Right hindlimb (tissue), 1 donor: Measurements from ENCODE around the gene MAP3K2.
"Not testable (repeated sequence)": the region's sequence is repeated elsewhere in the genome, so short reads cannot be mapped to it uniquely, and the experiment has no call there.

Experiments
- DNase-seq: peaks from one replicate; pipeline ENCODE4 v3.0.0-alpha.2; 2018

MAP3K2 gene

GRCh38 chr2:127379712-127380355 lies 7.9 kb downstream of the MAP3K2 start:
- DNase-seq = no peak

- DNase-seq = no peak
Observed at GRCh38 chr2:127378720-127379119, 9.1 kb downstream of the MAP3K2 start.

GRCh38 chr2:127377262-127377661 lies 10.5 kb downstream of the MAP3K2 start:
- no peak for DNase-seq

- DNase-seq = no peak
Observed at GRCh38 chr2:127376257-127376656, 11.5 kb downstream of the MAP3K2 start.

GRCh38 chr2:127373362-127374083 lies 14.3 kb downstream of the MAP3K2 start:
- no peak for DNase-seq

GRCh38 chr2:127371037-127371436 lies 16.7 kb downstream of the MAP3K2 start:
- no peak for DNase-seq

- DNase-seq = no peak
Observed at GRCh38 chr2:127370010-127370409, 17.8 kb downstream of the MAP3K2 start.

- no peak for DNase-seq
Observed at GRCh38 chr2:127365211-127365643, 22.5 kb downstream of the MAP3K2 start.

- no peak for DNase-seq
Observed at GRCh38 chr2:127362971-127363370, 24.8 kb downstream of the MAP3K2 start.

- DNase-seq = no peak
Observed at GRCh38 chr2:127361929-127362885, 25.6 kb downstream of the MAP3K2 start.

- DNase-seq = no peak
Observed at GRCh38 chr2:127360242-127360641, 27.5 kb downstream of the MAP3K2 start.

GRCh38 chr2:127359520-127359919 lies 28.3 kb downstream of the MAP3K2 start:
- no peak for DNase-seq

- no peak for DNase-seq
Observed at GRCh38 chr2:127358971-127359370, 28.8 kb downstream of the MAP3K2 start.

GRCh38 chr2:127358044-127358443 lies 29.7 kb downstream of the MAP3K2 start:
- no peak for DNase-seq

- DNase-seq = no peak
Observed at GRCh38 chr2:127357591-127357990, 30.2 kb downstream of the MAP3K2 start.

- no peak for DNase-seq
Observed at GRCh38 chr2:127356531-127356930, 31.2 kb downstream of the MAP3K2 start.

GRCh38 chr2:127355407-127356008 lies 32.3 kb downstream of the MAP3K2 start:
- DNase-seq = no peak

- not testable (repeated sequence) for DNase-seq
Observed at GRCh38 chr2:127353873-127354676, 33.7 kb downstream of the MAP3K2 start.

GRCh38 chr2:127353223-127353622 lies 34.6 kb downstream of the MAP3K2 start:
- not testable (repeated sequence) for DNase-seq

GRCh38 chr2:127351603-127352002 lies 36.2 kb downstream of the MAP3K2 start:
- DNase-seq = no peak

- no peak for DNase-seq
Observed at GRCh38 chr2:127348426-127349000, 39.3 kb downstream of the MAP3K2 start.
